ENCODE data around the gene RPL27A. TPM values are rescaled to one million over a fixed set of nuclear protein-coding genes. Genes with fewer than 3 reads are reported as not detected.

The RPL27A gene
- total RNA-seq, 2 donors from 2014 or later: 1,341 to 1,591 TPM

DNA sequence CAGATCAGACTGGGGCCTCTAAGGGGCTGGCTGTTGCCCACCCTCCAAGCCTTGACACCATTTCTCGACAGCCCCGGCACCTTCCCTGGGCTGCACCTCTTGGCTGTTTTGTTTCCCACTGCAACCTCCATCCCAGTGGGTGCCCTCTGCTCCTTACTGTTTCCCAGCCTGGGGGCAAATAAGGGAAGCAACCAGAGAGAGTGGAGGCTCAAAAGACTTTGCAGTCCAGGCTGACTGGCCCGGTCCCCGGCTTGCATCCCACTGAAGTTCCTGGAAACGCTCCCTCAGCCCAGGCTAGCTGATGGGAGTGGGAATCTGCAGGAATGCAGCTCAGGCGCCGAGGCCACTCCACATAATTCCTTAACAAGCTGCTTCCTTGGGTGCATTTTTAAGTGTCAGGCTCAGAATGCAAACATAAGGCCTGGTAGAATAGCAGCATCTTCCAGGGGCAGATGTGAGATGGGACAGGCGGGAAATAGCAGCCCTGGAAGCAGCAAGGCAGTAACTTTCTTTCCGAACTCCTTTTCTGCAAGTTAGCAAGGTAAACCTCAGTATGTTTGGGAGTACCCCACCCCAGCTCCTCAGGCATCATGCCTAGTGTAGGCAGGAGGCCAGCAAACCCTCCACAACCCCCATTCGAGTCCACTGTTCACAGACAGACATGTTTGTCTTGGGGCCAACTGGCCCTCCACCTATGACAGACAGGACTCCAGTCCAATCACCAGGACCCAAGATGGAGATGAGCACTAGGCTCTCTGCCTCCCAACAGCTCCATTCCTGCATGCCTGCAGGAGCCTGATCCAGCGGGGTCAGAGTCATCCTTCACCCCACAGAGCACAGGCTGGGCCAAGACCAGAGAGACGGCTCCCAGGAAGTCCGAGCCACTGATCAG, 39.3 kb downstream of the RPL27A start:
- H3K27ac Mint-ChIP-seq: peak overlapping the region in 1 of 2 donors; percentile 87
- DNase-seq (ENCODE audit: low spot score in 2 of 2) (no peak), ATAC-seq (no peak)
- H3K9me3 Mint-ChIP-seq: no peaks in the 10 kb centered on the region
- no peaks in the 10 kb centered on the region for H3K36me3 Mint-ChIP-seq

DNA sequence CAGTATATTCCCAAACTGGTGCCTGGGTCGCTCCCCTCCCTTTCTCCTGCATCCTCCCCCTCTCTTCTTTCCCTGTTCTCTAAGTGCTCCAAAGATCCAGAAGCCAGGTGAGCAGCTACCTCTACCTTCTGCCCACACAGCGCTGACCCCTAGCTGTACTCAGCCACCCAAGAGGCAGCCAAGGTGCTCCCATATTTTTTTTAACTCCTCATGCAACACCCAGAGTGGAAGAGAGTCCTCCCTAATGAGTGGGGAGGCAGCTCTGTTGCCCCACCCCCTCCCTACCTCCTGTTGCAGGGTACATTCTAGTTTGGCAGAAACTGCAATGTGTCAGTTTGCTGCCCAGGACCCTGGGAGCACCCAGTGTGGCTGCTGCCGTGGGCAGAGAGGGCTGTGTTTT, 40.2 kb downstream of the RPL27A start:
- H3K27ac Mint-ChIP-seq: no peak overlapping the region
- no peaks in the 10 kb centered on the region for H3K9me3 Mint-ChIP-seq

DNA sequence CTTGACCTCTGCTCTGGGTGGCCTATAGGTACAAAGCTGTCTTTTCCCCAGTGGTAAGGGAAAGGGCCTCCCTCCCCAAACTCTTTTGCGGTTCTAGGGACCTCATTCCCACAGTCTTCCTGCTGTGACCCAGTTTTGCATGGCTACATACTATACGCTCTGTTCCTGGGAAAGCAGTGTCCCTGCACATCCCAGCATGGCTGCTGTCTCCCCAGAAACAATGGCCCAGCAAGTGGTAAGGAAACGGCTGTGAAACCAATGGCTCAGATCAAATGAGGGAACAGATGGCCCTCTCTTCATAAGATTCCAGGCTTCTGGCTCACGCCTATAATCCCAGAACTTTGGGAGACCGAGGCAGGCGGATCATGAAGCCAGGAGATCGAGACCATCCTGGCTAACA, 41.1 kb downstream of the RPL27A start:
- Mint-ChIP-seq H3K27ac (no peak overlapping the region), H3K36me3 (no peaks in the 10 kb centered on the region), H3K9me3 (no peaks in the 10 kb centered on the region)
- ATAC-seq (no peak), DNase-seq (ENCODE audit: low spot score in 2 of 2) (no peak)

More for the DNA sequence above, 40.2 kb downstream of the RPL27A start:
- DNase-seq (ENCODE audit: low spot score in 2 of 2): no peak
- H3K36me3 Mint-ChIP-seq: no peaks in the 10 kb centered on the region
- no peak for ATAC-seq

DNA sequence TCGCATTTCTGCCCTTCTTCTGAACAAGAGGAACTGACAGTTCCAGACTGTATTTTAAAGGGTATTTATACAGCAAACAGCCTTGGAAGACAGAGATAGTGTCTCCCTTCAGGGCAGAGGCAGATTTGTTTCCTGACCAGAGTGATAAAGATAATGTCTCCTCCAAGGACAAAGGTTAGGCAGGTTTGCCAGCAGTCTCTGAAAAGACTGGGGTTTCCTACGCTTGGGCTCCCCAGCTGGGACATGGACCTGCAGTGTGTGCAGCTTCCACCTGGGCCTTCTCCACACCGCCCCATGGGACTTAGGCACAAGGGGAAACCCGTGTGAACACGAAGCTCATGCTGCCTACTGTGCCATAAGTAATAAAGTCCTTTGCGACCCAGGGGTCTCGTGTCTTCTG, 42.1 kb downstream of the RPL27A start:
- no peaks in the 10 kb centered on the region for H3K36me3 Mint-ChIP-seq
- DNase-seq (ENCODE audit: low spot score in 2 of 2): no peak
- no peak overlapping the region for H3K27ac Mint-ChIP-seq
- no peaks in the 10 kb centered on the region for H3K9me3 Mint-ChIP-seq
- no peak for ATAC-seq

DNA sequence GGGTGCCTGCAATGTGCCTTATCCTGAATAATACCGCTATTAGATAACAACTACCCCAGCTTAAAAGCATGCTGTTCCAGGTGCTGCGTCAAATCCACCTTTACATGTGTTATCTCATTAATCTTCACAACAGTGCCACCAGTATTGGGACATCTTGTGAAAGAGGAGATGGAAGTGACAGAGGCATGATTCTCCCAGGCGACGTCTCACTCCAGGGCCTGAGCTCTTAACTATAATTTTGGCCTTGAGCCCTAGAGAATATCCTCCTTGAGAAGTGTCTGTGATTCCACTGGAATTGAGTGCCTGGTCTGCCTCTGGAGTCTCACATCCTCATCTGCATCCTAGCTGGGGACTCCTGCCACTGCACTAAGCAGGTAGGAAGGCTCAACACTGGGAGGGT, 43.8 kb downstream of the RPL27A start:
- DNase-seq (ENCODE audit: low spot score in 2 of 2): no peak
- Mint-ChIP-seq H3K27ac (no peak overlapping the region), H3K36me3 (no peaks in the 10 kb centered on the region), H3K9me3 (no peaks in the 10 kb centered on the region)
- no peak for ATAC-seq

DNA sequence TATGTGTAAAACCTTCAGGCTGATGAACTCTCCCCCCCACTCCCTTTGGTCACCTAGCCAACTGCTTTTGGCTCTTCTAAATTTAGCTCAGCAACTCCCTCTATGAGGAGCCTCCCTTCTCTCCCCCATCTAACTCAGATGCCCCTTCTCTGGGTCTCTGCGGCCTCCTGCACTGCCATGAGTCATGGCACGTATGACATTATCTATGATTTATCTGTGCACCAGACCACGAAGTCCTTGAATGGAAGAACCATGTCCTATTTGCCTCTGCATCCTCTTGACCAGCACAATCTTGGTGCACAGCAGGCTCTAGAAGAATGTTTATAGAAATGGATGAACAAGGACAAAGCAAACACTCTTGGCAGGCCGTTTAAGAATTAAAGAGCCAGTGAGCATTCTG, 46.0 kb downstream of the RPL27A start:
- no peak for DNase-seq (ENCODE audit: low spot score in 2 of 2)

DNA sequence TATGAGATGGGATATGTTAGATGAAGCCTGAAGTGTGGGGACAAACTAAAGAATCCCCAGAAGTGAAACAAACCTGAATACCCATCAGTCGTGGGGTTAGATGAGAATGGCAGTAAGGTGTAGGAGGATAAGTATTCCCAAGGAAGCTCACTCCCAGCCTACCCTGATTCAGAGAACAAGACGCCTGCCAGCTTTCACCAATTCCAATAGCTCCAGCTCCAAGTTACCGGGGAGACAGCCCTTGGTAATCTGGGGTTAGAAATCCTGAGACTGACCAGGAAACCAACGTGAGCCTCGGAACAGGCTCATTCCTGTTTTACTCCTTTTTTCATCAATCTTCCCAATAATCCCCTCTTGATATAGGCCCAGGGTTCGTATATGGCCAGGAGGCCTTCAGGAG, 46.5 kb downstream of the RPL27A start:
- no peaks in the 10 kb centered on the region for H3K9me3 Mint-ChIP-seq
- ATAC-seq: no peak
- no peaks in the 10 kb centered on the region for H3K36me3 Mint-ChIP-seq
- DNase-seq (ENCODE audit: low spot score in 2 of 2): no peak
- H3K27ac Mint-ChIP-seq: no peak overlapping the region

More for the DNA sequence above, 46.0 kb downstream of the RPL27A start:
- H3K9me3 Mint-ChIP-seq: no peaks in the 10 kb centered on the region
- no peak overlapping the region for H3K27ac Mint-ChIP-seq
- no peak for ATAC-seq
- no peaks in the 10 kb centered on the region for H3K36me3 Mint-ChIP-seq

DNA sequence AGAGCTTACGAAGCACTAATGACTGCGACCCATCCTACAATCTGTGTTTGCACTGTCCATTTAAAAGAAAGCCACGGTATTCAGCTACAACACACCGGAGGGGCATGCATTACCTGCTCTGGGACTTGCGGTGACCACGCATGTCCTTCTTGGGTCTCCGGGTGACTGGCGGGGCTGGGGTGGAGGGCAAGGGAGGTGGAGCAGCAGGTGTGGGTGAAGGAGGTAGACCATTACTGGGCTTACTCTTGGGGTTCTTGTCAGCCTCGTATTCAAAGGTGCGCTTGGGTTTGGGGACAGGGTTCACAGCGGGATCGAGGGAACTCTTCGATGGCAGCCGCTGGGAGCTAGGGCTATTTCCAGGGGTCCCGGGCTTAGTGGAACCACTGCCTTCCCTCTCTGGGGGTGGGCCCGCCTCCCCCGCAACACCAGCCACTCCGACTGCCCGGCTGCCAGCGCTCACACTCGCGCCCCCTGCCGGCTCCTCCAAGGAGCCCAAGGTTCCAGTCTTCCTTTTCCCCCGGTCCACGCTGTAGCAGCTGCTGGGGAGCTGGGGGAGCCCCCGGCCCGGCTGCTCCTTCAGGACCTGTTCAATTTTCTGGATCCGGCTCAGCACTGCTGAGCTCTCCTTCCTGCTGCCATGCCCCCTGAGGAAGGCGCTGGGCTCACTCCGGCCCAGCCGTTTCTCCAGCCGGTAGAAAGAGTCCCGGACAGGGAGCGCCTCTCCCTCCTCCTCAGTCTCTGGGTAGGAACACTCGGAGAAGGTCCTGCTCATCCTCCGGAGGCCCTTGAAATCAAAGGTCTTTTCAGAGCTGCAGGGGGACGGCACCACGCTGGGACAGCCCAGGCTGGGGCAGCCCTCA, 47.5 kb downstream of the RPL27A start:
- Mint-ChIP-seq H3K9me3 (no peaks in the 10 kb centered on the region), H3K36me3 (no peaks in the 10 kb centered on the region), H3K27ac (no peak overlapping the region)
- ATAC-seq (no peak), DNase-seq (ENCODE audit: low spot score in 2 of 2) (no peak)

DNA sequence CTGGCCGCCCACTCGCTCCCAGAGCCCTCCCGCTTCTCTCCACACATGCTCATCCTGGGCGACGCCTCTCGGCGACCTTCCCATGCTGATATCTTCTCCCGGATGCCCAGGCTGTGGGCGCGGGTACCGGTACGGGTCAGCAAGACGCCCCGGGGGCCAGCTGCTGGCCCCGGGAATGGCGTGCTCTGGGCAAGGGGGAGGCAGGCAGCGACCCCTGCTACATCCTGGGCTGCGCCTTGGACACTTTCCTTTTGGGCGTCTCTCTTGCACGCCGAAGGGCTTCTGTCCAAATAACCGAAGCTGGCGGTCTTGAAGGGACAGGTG, 48.1 kb downstream of the RPL27A start:
- H3K27ac Mint-ChIP-seq: no peak overlapping the region
- ATAC-seq (no peak), DNase-seq (ENCODE audit: low spot score in 2 of 2) (no peak)
- no peaks in the 10 kb centered on the region for H3K9me3 Mint-ChIP-seq
- H3K36me3 Mint-ChIP-seq: no peaks in the 10 kb centered on the region

DNA sequence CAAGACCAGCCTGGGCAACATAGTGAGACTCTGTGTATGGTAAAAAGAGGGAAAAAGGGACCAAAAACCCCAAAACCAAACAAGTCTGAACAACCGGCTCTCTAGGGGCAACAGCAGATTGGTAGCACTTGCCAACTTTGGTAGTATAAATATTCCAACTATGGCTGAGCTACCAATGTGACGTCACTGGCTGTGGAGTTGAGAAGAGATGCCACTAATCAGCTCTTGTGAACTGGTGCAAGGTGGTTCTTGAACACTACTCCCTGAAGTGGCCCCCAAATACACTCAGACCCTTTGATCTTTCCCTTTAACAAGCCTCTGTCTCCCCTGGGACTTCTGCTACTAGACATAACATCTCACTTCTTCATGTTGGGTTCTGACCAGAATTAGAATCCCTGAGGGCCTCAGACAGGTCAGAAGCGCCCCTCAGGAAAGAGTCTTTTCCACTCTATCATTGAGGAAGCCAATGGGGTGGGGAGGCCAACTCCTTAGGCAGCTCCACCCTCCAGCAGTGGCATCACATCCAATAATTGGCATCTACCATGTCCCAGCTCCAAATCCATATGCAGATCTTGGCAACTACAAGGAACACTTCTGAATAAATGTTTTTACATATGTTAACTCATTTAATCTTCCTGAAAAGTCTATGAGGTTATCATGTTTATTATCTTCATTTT, 49.2 kb downstream of the RPL27A start:
- no peaks in the 10 kb centered on the region for H3K36me3 Mint-ChIP-seq
- no peaks in the 10 kb centered on the region for H3K9me3 Mint-ChIP-seq
- ATAC-seq (no peak), DNase-seq (ENCODE audit: low spot score in 2 of 2) (no peak)
- H3K27ac Mint-ChIP-seq: peak overlapping the region in 1 of 2 donors; percentile 30

DNA sequence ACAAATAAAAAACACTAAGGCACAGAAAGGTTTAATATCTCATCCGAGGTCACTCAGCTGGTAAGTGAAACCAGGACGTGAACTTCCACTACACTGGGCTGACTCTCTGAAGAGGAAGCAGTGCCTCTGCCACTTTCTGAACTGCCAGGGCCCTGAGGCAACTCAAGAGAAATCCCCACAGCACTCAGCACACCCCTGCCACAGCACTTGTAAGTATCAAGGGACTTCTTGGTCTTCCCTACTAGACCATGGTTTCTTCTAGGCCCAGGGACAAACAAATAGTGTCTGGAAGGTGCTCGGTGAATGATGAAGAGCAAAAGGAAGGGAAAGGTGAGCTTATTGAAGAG, 49.7 kb downstream of the RPL27A start:
- no peaks in the 10 kb centered on the region for H3K9me3 Mint-ChIP-seq
- ATAC-seq (no peak), DNase-seq (ENCODE audit: low spot score in 2 of 2) (no peak)
- peak overlapping the region in 1 of 2 donors; percentile 53 for H3K27ac Mint-ChIP-seq
- no peaks in the 10 kb centered on the region for H3K36me3 Mint-ChIP-seq

DNA sequence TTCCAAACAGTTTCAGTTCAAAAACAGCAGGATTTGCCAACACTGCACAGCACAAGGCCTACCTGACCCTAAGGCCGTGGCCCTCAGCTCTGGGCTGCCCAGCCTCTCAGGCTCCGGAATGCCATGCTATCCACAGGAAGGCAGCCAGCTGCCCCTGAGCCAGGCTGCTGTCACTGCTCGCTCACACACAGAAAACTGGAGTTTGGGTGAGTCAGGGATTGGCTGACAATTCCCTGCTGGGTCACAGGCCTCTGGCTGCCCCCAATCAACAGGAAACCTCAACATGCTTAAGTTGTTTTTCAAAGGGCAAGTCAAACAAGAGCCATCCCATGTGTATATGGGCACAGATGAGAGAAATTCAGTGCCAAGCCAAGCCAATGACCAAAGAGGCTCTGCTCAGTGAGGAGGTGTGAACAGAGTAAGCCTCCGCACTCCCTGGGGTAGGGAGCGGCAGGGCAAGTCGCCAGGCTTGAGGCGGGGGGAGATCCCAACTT, 50.2 kb downstream of the RPL27A start:
- no peak overlapping the region for H3K27ac Mint-ChIP-seq
- DNase-seq (ENCODE audit: low spot score in 2 of 2) (no peak), ATAC-seq (no peak)
- no peaks in the 10 kb centered on the region for H3K9me3 Mint-ChIP-seq
- H3K36me3 Mint-ChIP-seq: no peaks in the 10 kb centered on the region

DNA sequence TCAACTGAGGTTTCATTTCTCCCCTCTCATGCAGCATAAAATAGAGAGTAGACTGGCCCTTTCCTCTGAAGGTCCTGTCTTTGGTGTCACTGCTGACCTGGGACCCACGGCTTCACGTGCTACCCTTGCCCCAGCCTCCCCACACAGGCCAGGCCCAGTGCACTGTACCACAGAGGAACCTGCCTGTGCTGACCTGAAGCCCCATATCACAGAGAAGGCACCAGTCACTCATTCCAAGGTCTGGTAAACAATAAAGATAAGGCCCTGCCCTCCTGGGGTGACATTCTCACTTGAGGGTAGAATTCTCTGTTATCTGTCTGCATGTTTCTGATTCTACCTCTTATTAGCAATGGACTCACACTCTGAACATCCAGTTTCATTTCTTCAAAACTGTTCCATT, 51.3 kb downstream of the RPL27A start:
- no peaks in the 10 kb centered on the region for H3K9me3 Mint-ChIP-seq
- no peaks in the 10 kb centered on the region for H3K36me3 Mint-ChIP-seq
- no peak overlapping the region for H3K27ac Mint-ChIP-seq
- DNase-seq (ENCODE audit: low spot score in 2 of 2): no peak
- no peak for ATAC-seq

DNA sequence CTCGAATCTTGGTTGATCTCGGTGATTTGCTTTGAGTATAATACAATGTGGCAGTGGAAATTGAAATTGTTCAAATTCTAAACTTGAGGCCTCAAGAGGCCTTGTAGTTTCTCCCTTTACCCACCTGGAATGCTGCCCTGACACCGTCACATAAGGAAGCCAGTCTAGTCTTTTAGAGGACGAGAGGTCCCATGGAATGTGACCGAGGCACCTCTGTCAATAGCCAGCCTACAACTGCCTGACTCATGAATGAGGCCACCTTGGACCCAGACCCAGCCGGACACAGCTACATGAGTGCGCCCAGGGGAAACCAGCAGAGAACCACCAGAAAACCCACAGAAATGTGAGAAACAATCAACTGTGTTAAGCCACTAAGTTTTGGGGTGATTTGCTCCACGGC, 52.5 kb downstream of the RPL27A start:
- ATAC-seq: no peak
- H3K27ac Mint-ChIP-seq: no peak overlapping the region
- no peak for DNase-seq (ENCODE audit: low spot score in 2 of 2)
- H3K36me3 Mint-ChIP-seq: no peaks in the 10 kb centered on the region
- no peaks in the 10 kb centered on the region for H3K9me3 Mint-ChIP-seq

DNA sequence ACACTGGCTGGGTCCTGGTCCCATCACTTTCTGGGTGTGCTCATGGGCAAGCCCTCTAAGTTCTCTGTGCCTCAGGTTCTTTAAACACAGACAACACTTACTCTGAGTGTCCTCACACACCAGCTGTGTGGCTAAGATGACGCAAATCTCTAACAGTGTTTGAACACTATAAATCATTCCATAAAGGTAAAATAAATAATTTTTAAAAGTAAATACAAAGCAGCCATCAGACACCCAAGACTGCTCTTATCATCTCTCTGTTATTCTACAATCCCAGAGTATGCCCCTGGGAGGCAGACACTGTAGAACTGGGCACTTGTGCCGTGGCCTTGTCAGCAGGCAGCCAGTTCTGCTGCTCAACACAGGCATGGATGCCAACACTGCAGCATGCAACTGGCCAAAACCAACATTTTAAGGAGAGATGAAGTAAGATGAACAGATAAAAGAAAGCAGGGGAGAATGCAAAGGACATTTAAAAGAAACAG, 56.8 kb downstream of the RPL27A start:
- no peak overlapping the region for H3K27ac Mint-ChIP-seq
- no peak for ATAC-seq
- no peak for DNase-seq (ENCODE audit: low spot score in 2 of 2)

More for the DNA sequence above, 56.8 kb downstream of the RPL27A start:
- H3K9me3 Mint-ChIP-seq: no peaks in the 10 kb centered on the region
- H3K36me3 Mint-ChIP-seq: no peaks in the 10 kb centered on the region

Data from activated naive CD4-positive, alpha-beta T cell treated with anti-CD3 and anti-CD28 coated beads, Interleukin-2, amount 50 U/mL, for 72 hours (primary cell).